HG02763 (cell line): ENCODE results near the gene APBB2.

Source experiments
- ATAC-seq: cut with Tn5 transposase; IDR thresholded peaks from one replicate; pipeline ENCODE4 v1.9.1; 2021; ENCODE audit warnings: mild to moderate bottlenecking, moderate library complexity; ENCODE audit not compliant: unreplicated experiment

Gene APBB2

DNA sequence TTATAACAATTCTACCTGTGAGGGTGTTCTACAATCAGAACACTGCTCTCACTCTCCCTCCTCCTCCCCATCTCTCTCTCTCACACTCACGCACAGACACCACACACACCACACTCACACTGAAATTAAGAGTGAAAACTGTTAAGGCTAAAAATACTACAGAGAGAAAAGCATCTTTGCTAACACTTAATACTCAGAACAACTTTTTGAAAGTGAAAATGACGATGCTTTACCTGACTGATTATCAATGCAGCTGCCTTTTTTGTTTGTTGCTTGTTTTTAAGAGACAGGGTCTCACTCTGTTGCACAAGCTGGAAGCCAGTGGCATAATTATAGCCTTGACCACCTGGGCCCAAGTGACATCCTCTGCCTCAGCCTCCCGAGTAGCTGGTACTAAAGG is 222.4 kb downstream of the APBB2 start:
- ATAC-seq: peak; percentile 62

GRCh38 chr4:40990899-40991265 is 223.5 kb downstream of the APBB2 start:
- no peak for ATAC-seq

DNA sequence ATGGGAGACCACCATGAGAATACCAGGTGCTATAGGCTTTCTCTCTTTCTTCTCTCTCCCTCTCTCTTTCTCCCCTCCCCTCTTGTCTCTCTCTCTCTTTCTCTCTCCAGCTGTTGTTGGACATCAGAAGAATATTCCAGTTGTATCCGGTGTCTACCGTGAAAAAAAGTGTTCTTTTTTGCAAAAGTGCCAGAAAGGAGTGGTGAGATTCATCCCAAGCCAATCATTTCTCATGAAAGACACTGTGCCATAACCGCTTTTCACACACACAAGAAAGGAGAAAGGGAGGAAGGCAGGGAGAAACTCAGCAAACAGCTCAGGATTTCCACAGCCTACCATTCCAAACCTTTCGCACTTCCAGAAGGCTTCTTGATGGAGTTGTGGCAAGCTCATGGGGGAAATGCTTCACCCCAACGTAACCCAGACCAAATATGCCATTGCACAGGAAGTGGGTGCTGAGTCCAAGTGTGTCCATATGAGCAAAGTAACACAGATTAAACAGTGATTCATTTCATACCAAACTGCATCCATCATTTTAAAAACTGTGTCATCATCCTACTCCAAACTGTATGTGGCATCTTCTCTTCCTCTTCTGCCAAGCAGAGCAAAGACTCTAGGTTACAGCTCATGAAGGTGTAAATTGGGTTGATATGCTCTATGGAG is 224.0 kb downstream of the APBB2 start:
- no peak for ATAC-seq

DNA sequence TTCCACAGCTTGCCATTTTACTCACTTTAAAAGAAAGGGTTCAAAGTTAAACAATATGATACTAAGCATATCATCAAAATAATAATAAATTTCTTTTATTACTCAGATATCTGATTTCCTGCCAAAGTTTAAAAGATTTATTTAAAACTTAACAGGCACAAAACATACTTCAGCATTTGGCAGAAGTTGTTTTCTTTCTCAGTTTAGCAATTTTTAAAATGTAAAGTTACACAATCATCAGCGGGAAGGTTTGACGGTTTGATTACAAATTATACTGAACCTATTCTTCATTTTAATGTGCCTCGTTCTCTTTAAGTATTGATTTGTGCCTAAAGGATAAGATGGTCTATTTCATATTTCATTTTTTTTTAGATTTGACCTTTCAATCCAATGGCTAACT is 227.2 kb downstream of the APBB2 start:
- ATAC-seq: no peak

DNA sequence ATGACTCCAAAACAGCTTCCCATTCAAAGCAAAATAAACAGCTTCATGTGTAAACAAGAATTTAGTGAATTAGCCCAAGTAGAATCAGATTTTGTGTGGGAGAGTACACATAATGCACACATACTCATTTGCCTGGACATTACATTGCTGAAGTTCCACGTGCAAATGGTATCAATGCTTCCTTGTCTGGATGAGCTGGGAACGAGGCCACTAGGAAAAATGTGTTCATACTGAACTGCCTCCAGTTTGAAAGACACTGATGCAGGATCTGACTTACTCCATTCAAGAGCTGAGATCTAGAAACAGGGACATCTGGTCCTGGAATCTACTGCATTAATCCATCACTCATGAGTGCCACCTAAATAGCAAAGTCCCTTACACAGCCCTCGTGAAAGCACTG is 228.0 kb downstream of the APBB2 start:
- no peak for ATAC-seq

- no peak for ATAC-seq
Measured at GRCh38 chr4:40984051-40984450, 230.3 kb downstream of the APBB2 start.

GRCh38 chr4:40980318-40980883 is 233.9 kb downstream of the APBB2 start:
- no peak for ATAC-seq

GRCh38 chr4:40978548-40978947 is 235.8 kb downstream of the APBB2 start:
- no peak for ATAC-seq

DNA sequence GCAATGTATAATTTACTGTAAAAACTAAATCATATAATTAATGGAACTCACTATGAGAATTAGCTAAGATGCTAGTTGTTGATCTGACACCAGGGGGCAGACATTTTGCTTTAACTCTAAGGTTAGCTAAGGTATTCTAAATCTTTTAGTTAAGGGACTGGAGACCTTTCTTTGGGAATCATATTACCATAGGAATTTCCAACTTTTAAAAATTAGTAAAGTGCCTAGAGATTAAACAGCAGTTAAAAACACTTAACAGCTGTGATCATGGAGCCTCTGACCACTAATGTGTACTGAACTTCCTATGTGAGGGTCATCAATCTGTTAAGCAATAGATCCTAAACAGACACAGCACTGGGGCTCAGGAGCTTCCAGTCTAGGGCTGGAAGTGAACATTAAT is 238.0 kb downstream of the APBB2 start:
- no peak for ATAC-seq

GRCh38 chr4:40972722-40973121 is 241.6 kb downstream of the APBB2 start:
- ATAC-seq: no peak

DNA sequence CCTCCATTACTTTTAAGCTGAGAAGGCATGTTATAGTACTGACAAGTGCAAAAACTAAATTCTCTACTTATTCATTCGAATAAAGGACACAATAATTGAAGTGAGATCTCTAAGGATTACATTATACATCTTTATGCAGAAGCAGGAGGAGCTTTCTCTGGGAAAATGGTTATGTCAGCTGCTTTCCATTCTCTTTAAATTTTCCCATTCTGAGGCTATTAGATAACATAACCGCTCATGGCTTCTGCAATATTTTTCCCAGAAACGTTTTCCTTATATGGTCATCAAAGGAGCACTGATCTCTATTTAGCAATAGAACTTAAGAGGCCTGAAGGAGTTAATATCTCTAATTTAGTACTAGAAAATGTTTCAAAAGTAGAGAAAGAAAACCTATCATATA is 243.0 kb downstream of the APBB2 start:
- no peak for ATAC-seq

- ATAC-seq: no peak
Measured at GRCh38 chr4:40969501-40969900, 244.8 kb downstream of the APBB2 start.

DNA sequence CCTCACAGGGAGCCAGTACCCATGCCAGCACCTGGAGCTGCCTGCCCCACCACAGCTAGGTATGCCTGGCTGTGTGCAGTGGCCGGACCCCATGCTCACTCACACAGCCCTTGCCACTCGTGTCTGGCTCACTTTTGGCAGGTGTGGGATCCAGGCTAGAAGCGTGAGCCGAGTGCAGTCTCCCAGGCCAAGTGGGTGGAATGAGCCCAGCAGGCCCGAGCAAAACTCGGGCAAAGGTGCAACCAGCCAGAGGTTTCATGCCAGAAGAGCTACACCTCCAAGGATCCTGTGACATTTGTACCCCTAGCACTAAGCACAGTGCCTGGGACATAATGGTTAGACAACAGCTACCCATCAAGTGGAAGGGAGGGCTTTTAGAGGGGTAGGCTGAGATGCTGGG is 246.8 kb downstream of the APBB2 start:
- no peak for ATAC-seq

- ATAC-seq: no peak
Measured at GRCh38 chr4:40966091-40966490, 248.3 kb downstream of the APBB2 start.

- no peak for ATAC-seq
Measured at GRCh38 chr4:40963897-40964478, 250.4 kb downstream of the APBB2 start.

DNA sequence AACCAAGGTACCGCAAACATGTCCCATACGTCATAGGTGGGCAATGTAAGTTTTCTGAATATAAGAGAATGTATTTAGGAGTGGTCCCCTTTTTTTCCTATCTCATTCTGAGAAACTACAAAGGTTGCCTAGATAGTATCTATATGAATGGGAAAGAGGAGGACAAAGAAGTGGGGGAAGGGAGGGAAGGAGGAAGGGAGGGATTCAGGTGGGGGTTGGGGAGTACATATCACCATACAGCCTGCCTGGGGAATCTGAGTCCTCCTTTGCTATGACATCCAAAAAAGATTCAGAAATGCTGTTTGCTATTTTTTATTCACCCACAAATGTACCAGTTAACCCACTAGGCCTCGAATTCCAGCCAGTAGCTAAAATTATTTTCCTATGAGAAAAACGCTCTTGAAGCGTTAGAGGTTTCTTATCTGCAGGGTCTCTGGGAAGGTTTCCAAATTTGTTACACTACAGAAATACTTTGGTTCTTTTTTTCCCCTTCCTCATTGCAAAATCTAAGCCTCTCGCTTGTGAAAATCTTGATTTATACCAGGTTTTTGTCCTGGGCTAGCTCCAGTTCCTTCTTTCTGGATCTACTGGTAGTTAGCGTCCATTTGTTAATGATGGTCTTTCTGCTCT is 251.7 kb downstream of the APBB2 start:
- no peak for ATAC-seq

GRCh38 chr4:40960941-40961340 is 253.4 kb downstream of the APBB2 start:
- ATAC-seq: no peak

- ATAC-seq: no peak
Measured at GRCh38 chr4:40957281-40957680, 257.1 kb downstream of the APBB2 start.

DNA sequence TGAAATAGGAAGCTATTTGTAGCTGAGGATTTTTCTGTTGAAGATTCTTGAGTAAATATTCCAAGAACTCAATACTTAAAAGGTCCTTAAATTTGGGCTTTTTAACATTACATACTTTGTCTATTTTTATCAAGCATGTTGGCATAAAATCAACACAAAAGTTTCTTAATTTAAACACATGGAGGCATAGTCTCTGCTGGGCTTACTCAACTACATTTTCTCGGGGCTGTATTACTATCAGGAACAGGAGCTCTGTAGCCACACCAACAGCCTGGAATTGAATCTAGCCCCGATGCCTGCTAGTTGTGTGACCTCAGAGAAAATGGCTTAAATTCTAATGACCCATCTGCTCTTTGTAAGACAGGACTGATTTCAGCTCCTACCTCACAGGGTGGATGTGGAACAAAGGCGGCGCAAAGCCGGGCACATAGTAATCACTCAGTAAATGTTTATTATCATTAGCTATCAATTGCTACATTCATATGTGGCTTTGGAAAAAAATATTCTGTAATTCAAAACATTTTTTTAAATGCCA is 257.6 kb downstream of the APBB2 start:
- no peak for ATAC-seq

- no peak for ATAC-seq
Measured at GRCh38 chr4:40954088-40954668, 260.2 kb downstream of the APBB2 start.

DNA sequence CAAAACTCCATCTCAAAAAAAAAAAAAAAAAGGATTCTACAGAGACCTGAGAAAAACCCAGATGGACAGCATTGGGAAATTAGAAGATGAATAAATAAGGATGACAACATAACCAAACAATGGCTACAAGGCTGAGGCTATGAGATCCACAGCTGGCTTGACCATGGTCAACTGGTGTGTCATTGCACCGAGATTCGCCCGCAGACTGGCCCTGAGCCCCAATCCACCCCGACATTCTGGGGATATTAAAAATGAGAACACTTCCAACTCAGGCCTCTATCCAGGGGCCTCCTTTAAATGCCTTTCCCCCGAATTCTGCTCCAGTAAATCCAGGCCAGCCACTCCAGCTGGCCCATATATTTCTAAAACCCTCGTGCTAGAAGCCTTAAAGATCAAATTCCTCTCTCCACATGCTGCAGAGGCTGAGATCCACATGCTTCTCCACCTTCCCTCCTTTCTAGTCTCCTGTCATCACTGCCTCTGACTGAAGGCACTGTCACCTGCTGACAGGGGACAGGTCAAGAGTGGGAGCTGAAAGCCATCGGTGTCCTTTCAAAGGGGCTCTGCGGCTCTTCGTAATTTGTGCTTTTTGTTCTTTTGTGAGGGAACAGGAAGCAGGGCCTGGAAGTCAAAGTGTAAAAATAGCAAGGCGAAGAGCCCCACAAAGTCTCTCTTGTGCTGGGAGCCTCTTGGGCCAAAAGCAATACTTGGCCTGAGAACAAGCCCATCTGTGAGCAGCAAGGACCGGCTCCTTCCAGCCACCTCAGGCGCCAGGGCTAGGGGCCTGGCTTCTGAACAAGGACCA is 260.9 kb downstream of the APBB2 start:
- no peak for ATAC-seq
